ENCODE data around the gene EPHB4. TPM values are rescaled to one million over a fixed set of nuclear protein-coding genes. Genes with fewer than 3 reads are reported as not detected.

EPHB4 gene
- total RNA-seq, 4 donors from 2014 or later, result 29.1 to 55.0 (median 36.5) TPM

DNA sequence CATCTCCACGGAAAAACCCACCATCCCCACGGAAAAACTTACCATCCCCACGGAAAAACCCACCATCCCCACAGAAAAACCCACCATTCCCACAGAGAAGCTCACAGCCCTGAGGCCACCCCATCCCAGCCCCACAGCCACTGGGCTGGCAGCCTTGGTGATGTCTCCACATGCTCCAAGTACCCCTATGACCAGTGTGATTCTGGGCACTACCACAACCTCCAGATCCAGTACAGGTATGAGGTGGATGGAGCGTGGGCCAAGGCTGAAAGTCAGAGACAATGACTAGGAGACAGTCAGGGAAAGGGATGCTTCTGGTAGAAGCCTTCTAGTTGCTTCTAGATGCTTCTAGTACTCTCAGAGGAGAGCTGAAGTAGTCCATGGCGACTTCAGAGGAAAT, 74.3 kb downstream of the EPHB4 start:
- no peak overlapping the region for H3K27ac ChIP-seq
- no peak overlapping the region for H3K4me3 ChIP-seq
- intact Hi-C loops (cut with DNase I), result no loop called here
- no peak for DNase-seq
- WGBS, 2 donors, result 69 to 75% methylated on average over 5 of the region's 5 CpGs
- H3K9me3 ChIP-seq, result no peaks in the 10 kb centered on the region
- peaks cover 0 to 38% (median 0%) of the 10 kb centered on the region in 4 donors for H3K27me3 ChIP-seq
- TF ChIP-seq CTCF (IDR thresholded peaks at IDR 0.05) (no peak), POLR2A (IDR thresholded peaks at IDR 0.05) (no peak)
- H3K36me3 ChIP-seq, result no peaks in the 10 kb centered on the region
- H3K4me1 ChIP-seq, result no peaks in the 10 kb centered on the region

Small RNA genes within 50 kb of the gene (small RNA-seq; reads per million reads assigned to genes)
- 0 reads per million in 4 donors for gene RN7SL750P

Other genes with a start within 250 kb of the EPHB4 start
- gene LRCH4, start 241.4 kb downstream of the EPHB4 start, total RNA-seq, result 10 to 100 TPM; 50.1 to 84.0 (median 70.4) TPM
- 1 to 10 TPM in 1 of 4 donors, under 1 TPM in 2, not detected in 1; 0.19 to 1.6 (median 0.29) TPM for gene FBXO24, start 241.2 kb downstream of the EPHB4 start, total RNA-seq
- 10 to 100 TPM in 2 of 4 donors, 1 to 10 TPM in 2; 4.6 to 23.8 (median 9.9) TPM for gene PCOLCE, start 225.2 kb downstream of the EPHB4 start, total RNA-seq
- 10 to 100 TPM in 3 of 4 donors, 1 to 10 TPM in 1; 7.6 to 22.4 (median 15.5) TPM for gene MOSPD3, start 215.0 kb downstream of the EPHB4 start, total RNA-seq
- gene TFR2, start 186.0 kb downstream of the EPHB4 start, total RNA-seq, result 1 to 10 TPM in 1 of 4 donors, under 1 TPM in 3; 0.38 to 1.1 (median 0.84) TPM
- gene ACTL6B, start 171.1 kb downstream of the EPHB4 start, total RNA-seq, result not detected
- 100 to 1,000 TPM; 186 to 306 (median 226) TPM for gene GNB2, start 153.8 kb downstream of the EPHB4 start, total RNA-seq
- 10 to 100 TPM in 3 of 4 donors, 1 to 10 TPM in 1; 8.0 to 24.2 (median 13.8) TPM for gene GIGYF1, start 133.3 kb downstream of the EPHB4 start, total RNA-seq
- gene POP7, start 121.4 kb downstream of the EPHB4 start, total RNA-seq, result 10 to 100 TPM; 28.0 to 36.7 (median 30.0) TPM
- gene EPO, start 107.1 kb downstream of the EPHB4 start, total RNA-seq, result not detected
- under 1 TPM in 1 of 4 donors, not detected in 3; 0.04 TPM for gene ZAN, start 93.9 kb downstream of the EPHB4 start, total RNA-seq
- 10 to 100 TPM in 3 of 4 donors, 1 to 10 TPM in 1; 9.9 to 19.6 (median 17.3) TPM for gene SLC12A9, start 25.2 kb upstream of the EPHB4 start, total RNA-seq
- 100 to 1,000 TPM in 2 of 4 donors, 10 to 100 TPM in 2; 81.4 to 109 (median 93.7) TPM for gene TRIP6, start 39.9 kb upstream of the EPHB4 start, total RNA-seq
- gene SRRT, start 47.6 kb upstream of the EPHB4 start, total RNA-seq, result 10 to 100 TPM; 53.8 to 91.0 (median 68.4) TPM
- gene UFSP1, start 62.2 kb upstream of the EPHB4 start, total RNA-seq, result 1 to 10 TPM; 1.3 to 8.4 (median 5.5) TPM
- gene ACHE, start 68.4 kb upstream of the EPHB4 start, total RNA-seq, result 1 to 10 TPM in 3 of 4 donors, under 1 TPM in 1; 0.22 to 1.5 (median 1.3) TPM
- gene MUC3A, start 122.0 kb upstream of the EPHB4 start, total RNA-seq, result under 1 TPM in 1 of 4 donors, not detected in 3; under 0.01 TPM
- under 1 TPM in 1 of 4 donors, not detected in 3; 0.11 TPM for gene MUC12, start 142.0 kb upstream of the EPHB4 start, total RNA-seq
- not detected for gene MUC17, start 192.6 kb upstream of the EPHB4 start, total RNA-seq